H9 (cell line): ENCODE results near the gene RAI14. TPM values are rescaled to one million over a fixed set of nuclear protein-coding genes. Genes with fewer than 3 reads are reported as not detected.

Experiments used
- DNase-seq: peaks from one replicate; pipeline ENCODE4 v3.0.0-alpha.2; 2017
- H2AFZ ChIP-seq: one replicate; pipeline ENCODE4 v1.6.1; 2013; ENCODE audit warnings: mild to moderate bottlenecking, low read length, control low read depth, moderate library complexity
- H2AK5ac ChIP-seq: 2 replicates; pipeline ENCODE4 v1.6.1; 2013; ENCODE audit warnings: low read length, control low read depth, mixed read lengths; ENCODE audit not compliant: insufficient read length
- H2BK120ac ChIP-seq: one replicate; pipeline ENCODE4 v1.6.1; 2013; ENCODE audit warnings: low read depth, mild to moderate bottlenecking, low read length, control low read depth, inconsistent platforms; ENCODE audit not compliant: poor library complexity, severe bottlenecking
- H2BK12ac ChIP-seq: 2 replicates; pipeline ENCODE4 v1.6.1; 2013; ENCODE audit warnings: low read length, control low read depth, mixed read lengths, low read depth; ENCODE audit not compliant: insufficient read length
- H2BK15ac ChIP-seq: 2 replicates; pipeline ENCODE4 v1.6.1; 2013; ENCODE audit warnings: low read depth, low read length, control low read depth
- H2BK20ac ChIP-seq: one replicate; pipeline ENCODE4 v1.6.1; 2013; ENCODE audit warnings: low read depth, mild to moderate bottlenecking, low read length, control low read depth, inconsistent platforms; ENCODE audit not compliant: poor library complexity, severe bottlenecking
- H2BK5ac ChIP-seq: 2 replicates; pipeline ENCODE4 v1.6.1; 2013; ENCODE audit warnings: low read length, control low read depth, mixed read lengths; ENCODE audit not compliant: insufficient read length
- H3K14ac ChIP-seq: 2 replicates; pipeline ENCODE4 v1.6.1; 2013; ENCODE audit warnings: low read length, control low read depth; ENCODE audit not compliant: insufficient read depth
- H3K18ac ChIP-seq: 2 replicates; pipeline ENCODE4 v1.6.1; 2013; ENCODE audit warnings: low read depth, mild to moderate bottlenecking, mixed read lengths, low read length, control low read depth; ENCODE audit not compliant: insufficient read length
- H3K23ac ChIP-seq: 2 replicates; pipeline ENCODE4 v1.6.1; 2013; ENCODE audit warnings: low read length, control low read depth, mixed read lengths, low read depth; ENCODE audit not compliant: insufficient read length
- H3K23me2 ChIP-seq: 2 replicates; pipeline ENCODE4 v1.6.1; 2013; ENCODE audit warnings: low read depth, mild to moderate bottlenecking, mixed read lengths, low read length, control low read depth; ENCODE audit not compliant: insufficient read length, poor library complexity, severe bottlenecking
- H3K27ac ChIP-seq: 2 replicates; pipeline ENCODE4 v1.5.1; 2013; ENCODE audit warnings: low read length, control low read depth, mixed read lengths, low read depth; ENCODE audit not compliant: insufficient read length
- H3K27me3 ChIP-seq: 2 replicates; pipeline ENCODE4 v1.6.1; 2013; ENCODE audit warnings: low read length, control low read depth, inconsistent platforms; ENCODE audit not compliant: insufficient read depth
- H3K4ac ChIP-seq: 2 replicates; pipeline ENCODE4 v1.6.1; 2013; ENCODE audit warnings: low read depth, mild to moderate bottlenecking, control low read depth, inconsistent platforms, low read length, moderate library complexity
- H3K4me1 ChIP-seq: 2 replicates; pipeline ENCODE4 v1.6.1; 2013; ENCODE audit warnings: low read length, control low read depth, inconsistent platforms; ENCODE audit not compliant: insufficient read depth
- H3K4me2 ChIP-seq: 2 replicates; pipeline ENCODE4 v1.6.1; 2013; ENCODE audit warnings: low read length, control low read depth, mixed read lengths; ENCODE audit not compliant: insufficient read length, insufficient read depth
- H3K56ac ChIP-seq: 2 replicates; pipeline ENCODE4 v1.6.1; 2013; ENCODE audit warnings: low read depth, mild to moderate bottlenecking, mixed read lengths, low read length, control low read depth; ENCODE audit not compliant: insufficient read length
- H3K79me1 ChIP-seq: 2 replicates; pipeline ENCODE4 v1.6.1; 2013; ENCODE audit warnings: low read depth, mild to moderate bottlenecking, moderate library complexity, low read length, control low read depth, inconsistent platforms; ENCODE audit not compliant: insufficient read depth, poor library complexity, severe bottlenecking
- H3K79me2 ChIP-seq: 2 replicates; pipeline ENCODE4 v1.6.1; 2013; ENCODE audit warnings: low read length, control low read depth, inconsistent platforms; ENCODE audit not compliant: insufficient read depth
- H3K9ac ChIP-seq: 2 replicates; pipeline ENCODE4 v1.6.1; 2013; ENCODE audit warnings: low read length, control low read depth, mixed read lengths; ENCODE audit not compliant: insufficient read length; ENCODE audit errors: extremely low read depth
- H3K9me3 ChIP-seq: one replicate; pipeline ENCODE4 v1.6.1; 2013; ENCODE audit warnings: low read depth, low read length, inconsistent platforms; ENCODE audit not compliant: control insufficient read depth
- H3T11ph ChIP-seq: one replicate; pipeline ENCODE4 v1.6.1; 2013; ENCODE audit warnings: mild to moderate bottlenecking, low read length, control low read depth, inconsistent platforms
- H4K20me1 ChIP-seq: one replicate; pipeline ENCODE4 v1.6.1; 2013; ENCODE audit not compliant: control insufficient read depth, insufficient read length, insufficient read depth
- H4K5ac ChIP-seq: 2 replicates; pipeline ENCODE4 v1.6.1; 2013; ENCODE audit warnings: low read depth, mild to moderate bottlenecking, mixed read lengths, low read length, control low read depth; ENCODE audit not compliant: insufficient read length
- H4K8ac ChIP-seq: replicated peaks from 2 replicates; pipeline ENCODE4 v1.6.1; 2013; ENCODE audit warnings: low read length, control low read depth, mixed read lengths, low read depth; ENCODE audit not compliant: insufficient read length
- H4K91ac ChIP-seq: 2 replicates; pipeline ENCODE4 v1.6.1; 2013; ENCODE audit warnings: low read depth, mild to moderate bottlenecking, moderate library complexity, mixed read lengths, low read length, control low read depth; ENCODE audit not compliant: insufficient read length
- H3K27ac Mint-ChIP-seq, 3 experiments: 2 replicates in 2 of 3; 3 replicates in 1 of 3; pipeline ENCODE4 v1.8.0; 2020 to 2021; ENCODE audit warnings: mixed read lengths in 3 of 3, mild to moderate bottlenecking in 1 of 3, moderate library complexity in 1 of 3
- H3K27me3 Mint-ChIP-seq: 2 replicates; pipeline ENCODE4 v1.8.0; 2021; ENCODE audit warnings: low read depth, mild to moderate bottlenecking, moderate library complexity, mixed read lengths
- H3K36me3 Mint-ChIP-seq, 3 experiments: 2 replicates in 2 of 3; 3 replicates in 1 of 3; pipeline ENCODE4 v1.8.0; 2020 to 2021; ENCODE audit warnings: low read depth in 3 of 3, mixed read lengths in 3 of 3; ENCODE audit not compliant: insufficient read depth in 1 of 3
- H3K4me1 Mint-ChIP-seq, 2 experiments: 2 replicates each; pipeline ENCODE4 v1.8.0; 2020; ENCODE audit warnings: mixed read lengths in 2 of 2
- H3K4me3 Mint-ChIP-seq, 2 experiments: 2 replicates in 1 of 2; 3 replicates in 1 of 2; pipeline ENCODE4 v1.8.0; 2020 to 2021; ENCODE audit warnings: mild to moderate bottlenecking in 2 of 2, mixed read lengths in 2 of 2, moderate library complexity in 1 of 2
- H3K9me3 Mint-ChIP-seq, 2 experiments: 2 replicates in 1 of 2; 3 replicates in 1 of 2; pipeline ENCODE4 v1.8.0; 2020; ENCODE audit warnings: mild to moderate bottlenecking in 2 of 2, mixed read lengths in 2 of 2, moderate library complexity in 1 of 2
- WGBS: extraction: QIAGEN DNeasy Blood & Tissue Kit; methylation state at CpG from one replicate; pipeline ENCODE4 v1.1.7; 2013; ENCODE audit warnings: missing lambda C conversion rate, low lambda C conversion rate, mixed read lengths; ENCODE audit not compliant: insufficient read length; ENCODE audit errors: extremely low coverage; 5-methylcytosine and 5-hydroxymethylcytosine counted together
- total RNA-seq: library from RNA; stranded (reverse); gene quantifications from 2 replicates; pipeline ENCODE4 v1.2.1, GENCODE V29; 2021
- TF ChIP-seq, protein P1 (sequence below): fragments of 200-600 bp; sonication (generic); conservative IDR thresholded peaks from 3 replicates; pipeline ENCODE4 v1.8.0; 2021; ENCODE audit warnings: antibody characterized with exemption, mild to moderate bottlenecking

The RAI14 gene
- total RNA-seq, 1 experiment from 2014 or later = 127 TPM

DNA sequence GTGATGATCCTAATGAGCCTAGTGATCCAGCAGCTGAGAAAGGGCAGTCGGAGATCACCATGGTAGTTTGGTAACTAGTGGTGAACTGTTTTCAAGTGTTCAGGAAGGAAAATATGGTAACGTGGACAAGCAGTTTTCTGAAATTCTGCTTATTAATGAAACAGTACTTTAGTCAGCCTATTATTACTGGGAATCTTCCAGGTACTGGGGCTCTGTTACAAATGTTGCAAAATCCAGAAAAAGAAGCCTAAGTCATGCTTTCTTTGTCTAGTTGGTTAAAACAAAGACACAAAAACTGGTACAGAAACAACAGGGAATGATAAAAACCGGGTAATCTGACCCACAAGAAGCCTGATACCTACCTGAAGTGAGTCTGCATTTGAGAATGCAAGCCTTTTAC is 201.0 kb downstream of the RAI14 start:
- Histone ChIP-seq H2BK5ac (no peak overlapping the region), H4K8ac (no peak overlapping the region), H3K9ac (no peak overlapping the region), H3K27me3 (no peaks in the 10 kb centered on the region), H3K18ac (no peak overlapping the region), H3K27ac (no peak overlapping the region), H3K79me2 (no peaks in the 10 kb centered on the region), H3K4me1 (no peaks in the 10 kb centered on the region), H3K56ac (no peak overlapping the region), H2BK120ac (no peak overlapping the region), H3K79me1 (no peaks in the 10 kb centered on the region), H4K20me1 (no peaks in the 10 kb centered on the region), H3K4ac (no peak overlapping the region), H2BK15ac (no peak overlapping the region), H4K5ac (no peak overlapping the region), H3K23ac (no peak overlapping the region), H2AK5ac (no peak overlapping the region), H2AFZ (no peak overlapping the region), H3K14ac (no peak overlapping the region), H2BK20ac (no peak overlapping the region), H2BK12ac (no peak overlapping the region), H3K9me3 (no peaks in the 10 kb centered on the region), H3T11ph (no peak overlapping the region), H3K23me2 (no peaks in the 10 kb centered on the region), H3K4me2 (no peak overlapping the region), H4K91ac (no peak overlapping the region)
- WGBS = no CpG with 5 or more reads among the region's 3 CpGs
- peaks cover 3% of the 10 kb centered on the region in 2 experiments; a peak in 2 of 4 replicates for H3K4me1 Mint-ChIP-seq
- H3K27ac Mint-ChIP-seq = no peak overlapping the region
- no peaks in the 10 kb centered on the region; a peak in 1 of 5 replicates for H3K9me3 Mint-ChIP-seq
- no peak for DNase-seq
- H3K36me3 Mint-ChIP-seq = peaks cover 2 to 4% (median 2%) of the 10 kb centered on the region in 3 experiments; a peak in 4 of 7 replicates
- H3K27me3 Mint-ChIP-seq = no peaks in the 10 kb centered on the region; the same call in 1 of the 2 replicates
- TF ChIP-seq, protein P1, sequence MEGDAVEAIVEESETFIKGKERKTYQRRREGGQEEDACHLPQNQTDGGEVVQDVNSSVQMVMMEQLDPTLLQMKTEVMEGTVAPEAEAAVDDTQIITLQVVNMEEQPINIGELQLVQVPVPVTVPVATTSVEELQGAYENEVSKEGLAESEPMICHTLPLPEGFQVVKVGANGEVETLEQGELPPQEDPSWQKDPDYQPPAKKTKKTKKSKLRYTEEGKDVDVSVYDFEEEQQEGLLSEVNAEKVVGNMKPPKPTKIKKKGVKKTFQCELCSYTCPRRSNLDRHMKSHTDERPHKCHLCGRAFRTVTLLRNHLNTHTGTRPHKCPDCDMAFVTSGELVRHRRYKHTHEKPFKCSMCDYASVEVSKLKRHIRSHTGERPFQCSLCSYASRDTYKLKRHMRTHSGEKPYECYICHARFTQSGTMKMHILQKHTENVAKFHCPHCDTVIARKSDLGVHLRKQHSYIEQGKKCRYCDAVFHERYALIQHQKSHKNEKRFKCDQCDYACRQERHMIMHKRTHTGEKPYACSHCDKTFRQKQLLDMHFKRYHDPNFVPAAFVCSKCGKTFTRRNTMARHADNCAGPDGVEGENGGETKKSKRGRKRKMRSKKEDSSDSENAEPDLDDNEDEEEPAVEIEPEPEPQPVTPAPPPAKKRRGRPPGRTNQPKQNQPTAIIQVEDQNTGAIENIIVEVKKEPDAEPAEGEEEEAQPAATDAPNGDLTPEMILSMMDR = no peak
- no peak overlapping the region for H3K4me3 Mint-ChIP-seq
